ENCODE data around the gene TNFAIP8L1.
A peak's percentile ranks its signal among the peaks of the same experiment; 100 is the strongest.

The TNFAIP8L1 gene

GRCh38 chr19:4596033-4596904 lies 43.0 kb upstream of the TNFAIP8L1 start:
- no peaks in the 10 kb centered on the region for H3K36me3 ChIP-seq (ENCODE audit: control insufficient read depth in 2 of 2, insufficient read depth in 1 of 2, low read length in 2 of 2)
- H3K4me3 ChIP-seq (ENCODE audit: low read depth, low read length): no peak overlapping the region
- ChIA-PET POLR2A (no interaction called here), CTCF (interaction anchor here (1.0 kb wide), 1 partner anchor 29 kb away, joined by 5 read pairs; no protein-coding TSS in a partner anchor)
- no peaks in the 10 kb centered on the region for H3K9me3 ChIP-seq (ENCODE audit: control insufficient read depth, insufficient read depth, low read depth, low read length)
- 0 out of 2 replicates have a peak, but pooled peaks cover 3% of the 10 kb centered on the region for H3K4me1 ChIP-seq (ENCODE audit: control insufficient read depth, insufficient read depth, low read length)
- no peak for TF ChIP-seq ATF2 (tag by site-specific recombination; IDR thresholded peaks at IDR 0.05; ENCODE audit: low read depth)
- TF ChIP-seq ZNF777 (tag by site-specific recombination; IDR thresholded peaks at IDR 0.05; ENCODE audit: borderline replicate concordance): no peak
- 0 out of 2 replicates have a peak, but pooled peaks have one; percentile 34 for TF ChIP-seq ZNF768 (tag by site-specific recombination; IDR thresholded peaks at IDR 0.05)
- TF ChIP-seq ZNF202 (tag by site-specific recombination; IDR thresholded peaks at IDR 0.05; ENCODE audit: borderline replicate concordance): no peak
- TF ChIP-seq ZNF664 (tag by site-specific recombination; IDR thresholded peaks at IDR 0.05): peak; percentile 92
- no peak for TF ChIP-seq ZNF704 (tag by site-specific recombination; IDR thresholded peaks at IDR 0.05)
- no peak for TF ChIP-seq ZNF747 (tag by site-specific recombination; IDR thresholded peaks at IDR 0.05)
- TF ChIP-seq PRDM1 (tag by site-specific recombination; IDR thresholded peaks at IDR 0.05): no peak
- peak; percentile 89 for TF ChIP-seq ZNF623 (tag by site-specific recombination; IDR thresholded peaks at IDR 0.05)
- no peak overlapping the region for H3K27ac ChIP-seq (ENCODE audit: extremely low read depth, low read depth, low read length)

GRCh38 chr19:4597278-4597974 lies 41.9 kb upstream of the TNFAIP8L1 start:
- Histone ChIP-seq H3K4me1 (ENCODE audit: control insufficient read depth, insufficient read depth, low read length) (0 out of 2 replicates have a peak, but pooled peaks cover 3% of the 10 kb centered on the region), H3K36me3 (ENCODE audit: control insufficient read depth in 2 of 2, insufficient read depth in 1 of 2, low read length in 2 of 2) (no peaks in the 10 kb centered on the region), H3K9me3 (ENCODE audit: control insufficient read depth, insufficient read depth, low read depth, low read length) (no peaks in the 10 kb centered on the region), H3K4me3 (ENCODE audit: low read depth, low read length) (no peak overlapping the region; the same call in 1 of the 2 replicates), H3K27ac (ENCODE audit: extremely low read depth, low read depth, low read length) (no peak overlapping the region)
- ChIA-PET CTCF (interaction anchor here (0.7 to 1.6 kb wide), 3 partner anchors 10 to 23 kb away, joined by 3 to 6 read pairs (median 5); no protein-coding TSS in a partner anchor), POLR2A (interaction anchor here (0.6 to 1.2 kb wide), 7 partner anchors 9 to 396 kb away, joined by 3 to 6 read pairs (median 3); no protein-coding TSS in a partner anchor)
- peak; percentile 76 for TF ChIP-seq ZNF335 (tag by site-specific recombination; conservative IDR thresholded peaks at IDR 0.05)
- no peak for TF ChIP-seq ZNF549 (tag by site-specific recombination; IDR thresholded peaks at IDR 0.05)
- TF ChIP-seq ZNF610 (tag by site-specific recombination; IDR thresholded peaks at IDR 0.05; ENCODE audit: borderline replicate concordance): no peak
- TF ChIP-seq PRDM10 (tag by site-specific recombination; IDR thresholded peaks at IDR 0.05): no peak
- TF ChIP-seq PATZ1 (tag by site-specific recombination; IDR thresholded peaks at IDR 0.05): peak; percentile 47
- no peak for TF ChIP-seq ZNF214 (tag by site-specific recombination; IDR thresholded peaks at IDR 0.05; ENCODE audit: borderline replicate concordance)
- no peak for TF ChIP-seq ZSCAN23 (tag by site-specific recombination; IDR thresholded peaks at IDR 0.05)
- peak; percentile 58; the same call in 1 of the 2 replicates for TF ChIP-seq ZNF366 (tag by site-specific recombination; conservative IDR thresholded peaks at IDR 0.05)
- no peak for TF ChIP-seq ZNF121 (tag by site-specific recombination; IDR thresholded peaks at IDR 0.05)
- no peak for TF ChIP-seq WT1 (tag by site-specific recombination; IDR thresholded peaks at IDR 0.05)
- no peak for TF ChIP-seq ZNF169 (tag by site-specific recombination; IDR thresholded peaks at IDR 0.05)
- no peak for TF ChIP-seq ZNF677 (tag by site-specific recombination; IDR thresholded peaks at IDR 0.05)
- peak; percentile 56 for TF ChIP-seq ZBTB8A (tag by site-specific recombination; IDR thresholded peaks at IDR 0.05)
- TF ChIP-seq ZNF274 (IDR thresholded peaks at IDR 0.05; ENCODE audit: low read length): no peak
- TF ChIP-seq ZNF274 (tag by site-specific recombination; IDR thresholded peaks at IDR 0.05; ENCODE audit: borderline replicate concordance): no peak

Measured in HEK293 (cell line).